ENCODE results near the gene CORO2B.

GRCh38 chr15:68770216-68770615 is 191.4 kb downstream of the CORO2B start:
- TF ChIP-seq CTCF (conservative IDR thresholded peaks at IDR 0.05) = no peak
- TF ChIP-seq EZH2 (IDR thresholded peaks at IDR 0.05; ENCODE audit: low read depth) = no peak

All from PC-9 (cell line).